Endothelial cell of umbilical vein (primary cell): ENCODE measurements around the gene ENO2. TPM values are rescaled to one million over a fixed set of nuclear protein-coding genes. Genes with fewer than 3 reads are reported as not detected.
A peak's percentile ranks its signal among the peaks of the same experiment; 100 is the strongest.

Experiments
- BruUV-seq: library from RNA; stranded (reverse); fragments of 400-500 nt; replicated peaks from 2 replicates; lab custom pipeline; 2021; lab: Mats Ljungman, UMichigan
- CTCF ChIA-PET: fragments of 300-600, 350-600 bp; sonication (Branson Sonifier 250); formaldehyde crosslinking; loops from one replicate; lab custom pipeline; 2021; ENCODE audit warnings: antibody characterized with exemption, inconsistent platforms; lab: Charles Lee
- POLR2A ChIA-PET: fragments of 300-600, 350-600 bp; sonication (Branson Sonifier 250); formaldehyde crosslinking; loops from one replicate; lab custom pipeline; 2021; ENCODE audit warnings: antibody characterized with exemption, inconsistent platforms; lab: Charles Lee
- DNase-seq: peaks from one replicate; pipeline ENCODE4 v3.0.0-alpha.2; 2011; ENCODE audit warnings: low read depth, low spot score
- FAIRE-seq: peaks from 2 replicates; lab custom pipeline; 2011; peaks lifted over from hg19 to GRCh38; lab: Jason Lieb, UNC
- H2AFZ ChIP-seq: 2 replicates; pipeline ENCODE4 v1.6.0; 2012; ENCODE audit warnings: low read depth, low read length, control low read depth, inconsistent platforms
- H3K27ac ChIP-seq: 2 replicates; pipeline ENCODE4 v1.5.1; 2011; ENCODE audit warnings: low read depth, mild to moderate bottlenecking, control low read depth, low read length, moderate library complexity; ENCODE audit not compliant: insufficient read depth
- H3K27me3 ChIP-seq, 2 experiments: 2 replicates each; pipeline versions ENCODE4 v1.6.0 to v1.6.1; 2011; ENCODE audit warnings: low read length in 2 of 2, mixed read lengths in 1 of 2; ENCODE audit not compliant: control insufficient read depth in 2 of 2, insufficient read depth in 2 of 2
- H3K36me3 ChIP-seq, 2 experiments: 2 replicates in 1 of 2; 3 replicates in 1 of 2; pipeline ENCODE4 v1.5.1; 2011; ENCODE audit warnings: low read length in 2 of 2, mild to moderate bottlenecking in 1 of 2, moderate library complexity in 1 of 2; ENCODE audit not compliant: control insufficient read depth in 2 of 2, insufficient read depth in 2 of 2; ENCODE audit errors: extremely low read depth in 1 of 2
- H3K4me1 ChIP-seq: 3 replicates; pipeline ENCODE4 v1.5.1; 2011; ENCODE audit warnings: mild to moderate bottlenecking, low read length; ENCODE audit not compliant: control insufficient read depth, insufficient read depth; ENCODE audit errors: extremely low read depth
- H3K4me2 ChIP-seq: 2 replicates; pipeline ENCODE4 v1.6.1; 2011; ENCODE audit warnings: low read length, control low read depth, mixed read lengths; ENCODE audit not compliant: insufficient read depth
- H3K4me3 ChIP-seq, 3 experiments: fragments of 200-600 bp in 1 of 3; sonication (generic), shearing (Covaris generic) in 1 of 3; replicated peaks in 1 of 3; 2 replicates each; pipeline ENCODE4 v1.5.1; 2011 to 2016; ENCODE audit warnings: control low read depth in 3 of 3, low read length in 3 of 3, mild to moderate bottlenecking in 2 of 3, inconsistent platforms in 1 of 3, low read depth in 1 of 3, moderate library complexity in 1 of 3; ENCODE audit not compliant: insufficient read depth in 1 of 3
- H3K79me2 ChIP-seq: 2 replicates; pipeline ENCODE4 v1.6.0; 2012; ENCODE audit warnings: low read length, inconsistent platforms; ENCODE audit not compliant: control insufficient read depth, insufficient read depth
- H3K9ac ChIP-seq: replicated peaks from 2 replicates; pipeline ENCODE3; 2011; ENCODE audit warnings: low read length, control low read depth; ENCODE audit not compliant: insufficient read depth; ENCODE audit errors: extremely low read depth
- H3K9me1 ChIP-seq: replicated peaks from 3 replicates; pipeline ENCODE4 v1.6.0; 2011; ENCODE audit warnings: mild to moderate bottlenecking, low read length; ENCODE audit not compliant: control insufficient read depth, insufficient read depth; ENCODE audit errors: extremely low read depth
- H3K9me3 ChIP-seq: replicated peaks from 2 replicates; pipeline ENCODE4 v1.5.1; 2012; ENCODE audit warnings: low read length, inconsistent platforms; ENCODE audit not compliant: control insufficient read depth, insufficient read depth
- H4K20me1 ChIP-seq: replicated peaks from 2 replicates; pipeline ENCODE3; 2011; ENCODE audit warnings: mild to moderate bottlenecking, low read length; ENCODE audit not compliant: control insufficient read depth, insufficient read depth; ENCODE audit errors: extremely low read depth
- EZH2 ChIP-seq: IDR thresholded peaks from 2 replicates; pipeline ENCODE4 v1.6.1; 2012; ENCODE audit warnings: borderline replicate concordance, low read depth, mild to moderate bottlenecking, moderate library complexity, low read length, inconsistent platforms; ENCODE audit not compliant: severe bottlenecking
- FOS ChIP-seq: IDR thresholded peaks from 2 replicates; pipeline ENCODE4 v1.6.1; 2011; ENCODE audit warnings: mild to moderate bottlenecking, low read length, moderate library complexity, borderline replicate concordance; ENCODE audit not compliant: insufficient read depth
- GATA2 ChIP-seq: IDR thresholded peaks from 2 replicates; pipeline ENCODE4 v1.7.0; 2011; ENCODE audit warnings: low read depth, mild to moderate bottlenecking, moderate library complexity, mixed read lengths, low read length; ENCODE audit not compliant: insufficient read length, insufficient read depth
- MYC ChIP-seq: IDR thresholded peaks from one replicate; pipeline ENCODE4 v1.6.1; 2011; ENCODE audit warnings: mild to moderate bottlenecking, low read depth, low read length
- POLR2A ChIP-seq: IDR thresholded peaks from 2 replicates; pipeline ENCODE4 v1.6.1; 2012; ENCODE audit warnings: low read depth, mild to moderate bottlenecking, control low read depth, low read length
- POLR2AphosphoS5 ChIP-seq: IDR thresholded peaks from 2 replicates; pipeline ENCODE4 v1.6.1; 2012; ENCODE audit warnings: low read depth, mild to moderate bottlenecking, control low read depth, low read length, moderate library complexity; ENCODE audit not compliant: insufficient read depth
- dilution Hi-C: fragments of 300-500 bp; cut with MboI; formaldehyde crosslinking; loops from one replicate; pipeline ENCODE4 v1.15.0; 2019; ENCODE audit warnings: low sequenced_read_pairs; ENCODE audit not compliant: extremely low pct_ligation_motif_present
- intact Hi-C: fragments of 100-400 bp; cut with micrococcal nuclease; formaldehyde crosslinking; loops from one replicate; pipeline ENCODE4 v1.10.0; 2022
- polyA plus RNA-seq, 4 experiments: library from polyadenylated mRNA; depleted of rRNA in 3 of 4; stranded (reverse) in 3 of 4; unstranded in 1 of 4; fragments of >200 nt; gene quantifications; 2 replicates each; pipeline versions ENCODE4 v1.2.1 to v1.2.3, GENCODE V29; 2011 to 2012; ENCODE audit warnings: missing spikeins in 1 of 4
- total RNA-seq: library from RNA; stranded (reverse); gene quantifications from 2 replicates; pipeline ENCODE4 v1.2.3, GENCODE V29; 2021
- TF ChIP-seq, protein P1 (sequence below), 2 donors: IDR thresholded peaks; 1 replicate in 1 of 2; 2 replicates in 1 of 2; pipeline ENCODE4 v1.5.1; 2011; ENCODE audit warnings: low read length in 2 of 2, mild to moderate bottlenecking in 2 of 2, moderate library complexity in 2 of 2, control low read depth in 1 of 2, inconsistent platforms in 1 of 2, low read depth in 1 of 2; ENCODE audit not compliant: insufficient read depth in 1 of 2; ENCODE audit errors: extremely low read depth in 1 of 2
- TF ChIP-seq, protein P2 (sequence below): IDR thresholded peaks from 2 replicates; pipeline ENCODE4 v1.6.1; 2011; ENCODE audit not compliant: insufficient read depth, insufficient read length

The ENO2 gene
- total and polyA plus RNA-seq, 2 donors (not counting 3 experiments of a cell fraction or from before 2014, with no cell fraction given) = 11.4 to 18.6 TPM

DNA sequence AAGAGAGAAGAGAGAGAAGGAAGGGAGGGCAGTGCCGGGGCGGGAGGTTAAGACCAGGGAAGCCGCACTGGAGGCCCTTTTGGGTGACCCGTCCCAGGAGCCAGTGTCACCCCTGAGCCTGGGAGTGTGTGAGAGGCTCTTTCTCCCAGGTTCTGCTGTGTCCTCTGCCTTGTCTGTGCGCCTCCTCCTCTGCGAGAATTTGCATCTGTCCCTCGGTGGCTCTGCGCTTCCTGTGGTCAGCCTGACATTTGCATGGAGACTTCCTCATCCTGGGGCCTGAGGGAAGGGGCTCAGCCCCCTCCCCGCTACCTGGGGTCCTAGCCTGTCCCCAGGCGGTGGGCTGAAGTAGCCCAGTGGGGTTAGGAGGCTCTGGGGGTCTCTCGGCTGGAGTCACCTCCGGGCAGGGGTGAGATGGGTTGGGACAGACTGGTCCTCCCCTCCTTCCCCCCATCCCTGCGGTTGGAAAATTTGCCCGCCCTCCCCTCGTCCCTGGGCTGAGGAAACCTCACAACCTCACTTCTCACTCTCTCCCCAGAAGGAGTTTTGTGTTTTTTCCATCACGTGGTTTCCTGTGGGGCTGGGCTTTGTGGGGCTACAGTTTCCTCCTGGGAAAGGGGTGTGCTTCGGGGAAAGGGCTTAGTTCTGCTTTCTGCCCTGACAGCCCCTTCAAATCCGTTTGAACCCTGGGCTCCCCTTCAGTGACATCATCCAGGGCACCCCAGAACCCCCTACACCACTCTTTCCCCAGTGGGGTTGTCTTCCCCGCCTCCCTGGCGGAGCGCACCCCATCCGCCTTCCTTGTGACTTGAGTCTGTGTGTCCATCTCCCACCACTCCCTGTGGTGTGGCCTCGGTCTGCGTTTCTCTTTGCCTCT, 39.3 kb downstream of the ENO2 start:
- FAIRE-seq (peak; percentile 72), DNase-seq (peak; percentile 46)
- Histone ChIP-seq H3K27ac (no peak overlapping the region), H3K4me2 (no peak overlapping the region), H3K9me3 (no peaks in the 10 kb centered on the region), H3K9me1 (no peaks in the 10 kb centered on the region), H3K4me3 (no peak overlapping the region), H3K9ac (no peak overlapping the region), H2AFZ (peak overlapping the region; percentile 52), H3K27me3 (no peaks in the 10 kb centered on the region), H4K20me1 (no peaks in the 10 kb centered on the region), H3K36me3 (no peaks in the 10 kb centered on the region), H3K4me1 (peaks cover 17% of the 10 kb centered on the region), H3K79me2 (no peaks in the 10 kb centered on the region)
- CTCF ChIA-PET = interaction anchor here (1.2 to 2.2 kb wide), 5 partner anchors 8 to 16 kb away, joined by 3 to 12 read pairs (median 8); partner anchors contain the start of genes C12orf57 and RNU7-1
- BruUV-seq = no TSS peak
- intact Hi-C loops (no loop called here), dilution Hi-C loops (no loop called here)
- POLR2A ChIA-PET = no interaction called here
- no peak for TF ChIP-seq EZH2
- no peak for TF ChIP-seq POLR2A
- no peak for TF ChIP-seq MYC
- no peak for TF ChIP-seq GATA2
- TF ChIP-seq, protein P1, sequence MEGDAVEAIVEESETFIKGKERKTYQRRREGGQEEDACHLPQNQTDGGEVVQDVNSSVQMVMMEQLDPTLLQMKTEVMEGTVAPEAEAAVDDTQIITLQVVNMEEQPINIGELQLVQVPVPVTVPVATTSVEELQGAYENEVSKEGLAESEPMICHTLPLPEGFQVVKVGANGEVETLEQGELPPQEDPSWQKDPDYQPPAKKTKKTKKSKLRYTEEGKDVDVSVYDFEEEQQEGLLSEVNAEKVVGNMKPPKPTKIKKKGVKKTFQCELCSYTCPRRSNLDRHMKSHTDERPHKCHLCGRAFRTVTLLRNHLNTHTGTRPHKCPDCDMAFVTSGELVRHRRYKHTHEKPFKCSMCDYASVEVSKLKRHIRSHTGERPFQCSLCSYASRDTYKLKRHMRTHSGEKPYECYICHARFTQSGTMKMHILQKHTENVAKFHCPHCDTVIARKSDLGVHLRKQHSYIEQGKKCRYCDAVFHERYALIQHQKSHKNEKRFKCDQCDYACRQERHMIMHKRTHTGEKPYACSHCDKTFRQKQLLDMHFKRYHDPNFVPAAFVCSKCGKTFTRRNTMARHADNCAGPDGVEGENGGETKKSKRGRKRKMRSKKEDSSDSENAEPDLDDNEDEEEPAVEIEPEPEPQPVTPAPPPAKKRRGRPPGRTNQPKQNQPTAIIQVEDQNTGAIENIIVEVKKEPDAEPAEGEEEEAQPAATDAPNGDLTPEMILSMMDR (IDR thresholded peaks at IDR 0.05; ENCODE audit: extremely low read depth in 1 of 2, insufficient read depth in 1 of 2, low read depth in 1 of 2, low read length in 2 of 2) = no peak
- no peak for TF ChIP-seq POLR2AphosphoS5
- TF ChIP-seq FOS = no peak
- TF ChIP-seq, protein P2, sequence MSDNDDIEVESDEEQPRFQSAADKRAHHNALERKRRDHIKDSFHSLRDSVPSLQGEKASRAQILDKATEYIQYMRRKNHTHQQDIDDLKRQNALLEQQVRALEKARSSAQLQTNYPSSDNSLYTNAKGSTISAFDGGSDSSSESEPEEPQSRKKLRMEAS = peak; percentile 19
